Esophagus muscularis mucosa (tissue), 4 donors: ENCODE measurements around the gene RNPC3. TPM values are rescaled to one million over a fixed set of nuclear protein-coding genes. Genes with fewer than 3 reads are reported as not detected.
A peak's percentile ranks its signal among the peaks of the same experiment; 100 is the strongest.

ENCODE experiments used
- DNase-seq: peaks from one replicate; pipeline ENCODE4 v3.0.0-alpha.2; 2017; ENCODE audit errors: extremely low spot score
- H3K27ac ChIP-seq, 4 donors: fragments of 200-600 bp; sonication (generic); replicated peaks in 1 of 4; 1 replicate in 3 of 4; 2 replicates in 1 of 4; pipeline ENCODE4 v1.5.1; 2016 to 2019; ENCODE audit warnings: mild to moderate bottlenecking in 1 of 4
- H3K27me3 ChIP-seq, 4 donors: fragments of 200-600 bp; sonication (generic); one replicate each; pipeline versions ENCODE4 v1.5.1 to v1.6.0; 2016 to 2019
- H3K36me3 ChIP-seq, 4 donors: fragments of 200-600 bp; sonication (generic); one replicate each; pipeline ENCODE4 v1.5.1; 2016 to 2019
- H3K4me1 ChIP-seq, 4 donors: fragments of 200-600 bp; sonication (generic); one replicate each; pipeline ENCODE4 v1.5.1; 2016 to 2019
- H3K4me3 ChIP-seq, 4 donors: fragments of 200-600 bp; sonication (generic); 1 replicate in 2 of 4; 2 replicates in 2 of 4; pipeline ENCODE4 v1.5.1; 2016 to 2019; ENCODE audit warnings: mild to moderate bottlenecking in 4 of 4, moderate library complexity in 1 of 4
- H3K9me3 ChIP-seq, 4 donors: fragments of 200-600 bp; sonication (generic); 1 replicate in 3 of 4; 2 replicates in 1 of 4; pipeline ENCODE4 v1.5.1; 2016 to 2019
- CTCF ChIP-seq, 3 experiments: fragments of 200-600 bp in 2 of 3; fragments of 450-650 bp in 1 of 3; sonication (generic) in 2 of 3; IDR thresholded peaks; one replicate each; pipeline ENCODE4 v1.5.1; 2017 to 2019; ENCODE audit warnings: antibody characterized with exemption in 3 of 3, mild to moderate bottlenecking in 2 of 3, moderate library complexity in 1 of 3
- EP300 ChIP-seq: sonication (generic); formaldehyde crosslinking; IDR thresholded peaks from one replicate; pipeline ENCODE4 v1.6.1; 2017; ENCODE audit warnings: antibody characterized with exemption
- POLR2A ChIP-seq: fragments of 450-650 bp; IDR thresholded peaks from one replicate; pipeline ENCODE4 v1.6.1; 2017; ENCODE audit warnings: antibody characterized with exemption, moderate library complexity, mild to moderate bottlenecking, low read depth
- POLR2AphosphoS5 ChIP-seq, 2 donors: sonication (generic); formaldehyde crosslinking; IDR thresholded peaks; one replicate each; pipeline ENCODE4 v1.6.1; 2017; ENCODE audit warnings: antibody characterized with exemption in 2 of 2
- WGBS: methylation state at CpG from one replicate; pipeline ENCODE4 v1.1.5; 2018; 5-methylcytosine and 5-hydroxymethylcytosine counted together
- intact Hi-C: fragments of 100-400 bp; cut with DNase I; formaldehyde crosslinking; loops from one replicate; pipeline ENCODE4 v1.15.1; 2023
- total RNA-seq, 4 donors: library from RNA; depleted of rRNA; stranded (reverse); fragments of >200 nt; gene quantifications; one replicate each; pipeline versions ENCODE4 v1.1.0 to v1.2.1, GENCODE V29; 2016

RNPC3 gene
- total RNA-seq, 4 donors from 2014 or later = 7.5 to 30.3 (median 14.7) TPM

GRCh38 chr1:103497404-103497803, 28.1 kb upstream of the RNPC3 start:
- no peak for TF ChIP-seq CTCF (IDR thresholded peaks at IDR 0.05)
- no peak for TF ChIP-seq POLR2A
- TF ChIP-seq EP300 = no peak
- TF ChIP-seq POLR2AphosphoS5 (IDR thresholded peaks at IDR 0.05) = no peak

GRCh38 chr1:103509250-103509649, 16.2 kb upstream of the RNPC3 start:
- no peak overlapping the region for H3K27ac ChIP-seq
- no peaks in the 10 kb centered on the region for H3K9me3 ChIP-seq
- no peaks in the 10 kb centered on the region for H3K4me1 ChIP-seq
- TF ChIP-seq POLR2A (no peak), EP300 (no peak), CTCF (IDR thresholded peaks at IDR 0.05) (no peak), POLR2AphosphoS5 (IDR thresholded peaks at IDR 0.05) (no peak)
- WGBS = 80% methylated on average over 1 of the region's 1 CpG
- no peaks in the 10 kb centered on the region for H3K27me3 ChIP-seq
- intact Hi-C loops = no loop called here
- H3K36me3 ChIP-seq = no peaks in the 10 kb centered on the region
- no peak overlapping the region for H3K4me3 ChIP-seq
- DNase-seq = no peak

More at GRCh38 chr1:103497404-103497803, 28.1 kb upstream of the RNPC3 start:
- H3K9me3 ChIP-seq = no peaks in the 10 kb centered on the region
- intact Hi-C loops = no loop called here
- H3K4me1 ChIP-seq = no peaks in the 10 kb centered on the region
- H3K4me3 ChIP-seq = no peak overlapping the region
- DNase-seq = no peak
- no peak overlapping the region for H3K27ac ChIP-seq
- H3K27me3 ChIP-seq = no peaks in the 10 kb centered on the region
- no peaks in the 10 kb centered on the region for H3K36me3 ChIP-seq

GRCh38 chr1:103513711-103514110, 11.8 kb upstream of the RNPC3 start:
- 90% methylated on average over 1 of the region's 1 CpG for WGBS
- no peak for TF ChIP-seq POLR2A
- TF ChIP-seq POLR2AphosphoS5 (IDR thresholded peaks at IDR 0.05) = no peak
- TF ChIP-seq EP300 = no peak
- TF ChIP-seq CTCF (IDR thresholded peaks at IDR 0.05) = no peak
- no peak overlapping the region for H3K27ac ChIP-seq
- H3K9me3 ChIP-seq = no peaks in the 10 kb centered on the region
- no peaks in the 10 kb centered on the region for H3K4me1 ChIP-seq
- no peak for DNase-seq
- no peaks in the 10 kb centered on the region for H3K27me3 ChIP-seq
- no peak overlapping the region for H3K4me3 ChIP-seq
- intact Hi-C loops = loop anchor here (5.0 kb wide), 1 partner anchor 406 kb away; the partner anchor contains the start of gene COL11A1
- no peaks in the 10 kb centered on the region for H3K36me3 ChIP-seq

GRCh38 chr1:103514920-103515503, 10.5 kb upstream of the RNPC3 start:
- 48% methylated on average over 1 of the region's 1 CpG for WGBS
- TF ChIP-seq POLR2AphosphoS5 (IDR thresholded peaks at IDR 0.05) (no peak), CTCF (IDR thresholded peaks at IDR 0.05) (peak; percentile 55 to 72 (median 63))
- no peak for DNase-seq
- Histone ChIP-seq H3K4me1 (no peaks in the 10 kb centered on the region), H3K36me3 (no peaks in the 10 kb centered on the region), H3K27me3 (no peaks in the 10 kb centered on the region), H3K27ac (no peak overlapping the region), H3K4me3 (no peak overlapping the region), H3K9me3 (no peaks in the 10 kb centered on the region)
- intact Hi-C loops = loop anchor here (5.0 kb wide), 1 partner anchor 408 kb away; the partner anchor contains the start of gene COL11A1

- Histone ChIP-seq H3K4me1 (no peaks in the 10 kb centered on the region), H3K4me3 (no peak overlapping the region), H3K27me3 (no peaks in the 10 kb centered on the region), H3K36me3 (no peaks in the 10 kb centered on the region), H3K27ac (no peak overlapping the region), H3K9me3 (no peaks in the 10 kb centered on the region)
- 82% methylated on average over 2 of the region's 2 CpGs for WGBS
- no peak for DNase-seq
- intact Hi-C loops = no loop called here
- no peak for TF ChIP-seq EP300
- TF ChIP-seq POLR2AphosphoS5 (IDR thresholded peaks at IDR 0.05) = no peak
- TF ChIP-seq POLR2A = no peak
- no peak for TF ChIP-seq CTCF (IDR thresholded peaks at IDR 0.05)
Measured at GRCh38 chr1:103516283-103516682, 9.2 kb upstream of the RNPC3 start.
